Parathyroid adenoma (tissue), 2 donors: Measurements from ENCODE around the gene CNNM2.
A peak's percentile ranks its signal among the peaks of the same experiment; 100 is the strongest.
"Not testable (repeated sequence)": the region's sequence is repeated elsewhere in the genome, so short reads cannot be mapped to it uniquely, and the experiment has no call there.

Experiments used
- H2AFZ ChIP-seq: fragments of 300-600 bp; sonication (generic); one replicate; pipeline ENCODE4 v1.7.0; 2017; ENCODE audit warnings: antibody characterized with exemption, mild to moderate bottlenecking
- H3K27ac ChIP-seq: fragments of 300-600 bp; sonication (generic); one replicate; pipeline ENCODE4 v1.7.0; 2017
- H3K27me3 ChIP-seq: fragments of 300-600 bp; sonication (generic); one replicate; pipeline ENCODE4 v1.7.0; 2017; ENCODE audit warnings: low read length; ENCODE audit not compliant: control insufficient read depth, insufficient read depth
- H3K36me3 ChIP-seq: fragments of 300-600 bp; sonication (generic); one replicate; pipeline ENCODE4 v1.7.0; 2017; ENCODE audit warnings: low read length; ENCODE audit not compliant: control insufficient read depth, insufficient read depth
- H3K4me1 ChIP-seq: fragments of 300-600 bp; sonication (generic); one replicate; pipeline ENCODE4 v1.7.0; 2017; ENCODE audit warnings: control low read depth
- H3K4me2 ChIP-seq: fragments of 300-600 bp; sonication (generic); one replicate; pipeline ENCODE4 v1.7.0; 2017; ENCODE audit warnings: low read length
- H3K4me3 ChIP-seq: fragments of 300-600 bp; sonication (generic); one replicate; pipeline ENCODE4 v1.7.0; 2017; ENCODE audit warnings: low read depth, low read length
- H3K79me2 ChIP-seq: fragments of 300-600 bp; sonication (generic); one replicate; pipeline ENCODE4 v1.7.0; 2017; ENCODE audit warnings: control low read depth
- H3K9ac ChIP-seq: fragments of 300-600 bp; sonication (generic); one replicate; pipeline ENCODE4 v1.7.0; 2017; ENCODE audit warnings: mild to moderate bottlenecking
- H3K9me3 ChIP-seq: fragments of 300-600 bp; sonication (generic); one replicate; pipeline ENCODE4 v1.7.0; 2017; ENCODE audit warnings: low read length; ENCODE audit not compliant: control insufficient read depth
- TF ChIP-seq, protein P1 (sequence below): fragments of 300-600 bp; sonication (generic); IDR thresholded peaks from one replicate; pipeline ENCODE4 v1.7.0; 2017; ENCODE audit warnings: antibody characterized with exemption, mild to moderate bottlenecking
- donor health status: primary hyperparathyroidism.

CNNM2 gene

DNA sequence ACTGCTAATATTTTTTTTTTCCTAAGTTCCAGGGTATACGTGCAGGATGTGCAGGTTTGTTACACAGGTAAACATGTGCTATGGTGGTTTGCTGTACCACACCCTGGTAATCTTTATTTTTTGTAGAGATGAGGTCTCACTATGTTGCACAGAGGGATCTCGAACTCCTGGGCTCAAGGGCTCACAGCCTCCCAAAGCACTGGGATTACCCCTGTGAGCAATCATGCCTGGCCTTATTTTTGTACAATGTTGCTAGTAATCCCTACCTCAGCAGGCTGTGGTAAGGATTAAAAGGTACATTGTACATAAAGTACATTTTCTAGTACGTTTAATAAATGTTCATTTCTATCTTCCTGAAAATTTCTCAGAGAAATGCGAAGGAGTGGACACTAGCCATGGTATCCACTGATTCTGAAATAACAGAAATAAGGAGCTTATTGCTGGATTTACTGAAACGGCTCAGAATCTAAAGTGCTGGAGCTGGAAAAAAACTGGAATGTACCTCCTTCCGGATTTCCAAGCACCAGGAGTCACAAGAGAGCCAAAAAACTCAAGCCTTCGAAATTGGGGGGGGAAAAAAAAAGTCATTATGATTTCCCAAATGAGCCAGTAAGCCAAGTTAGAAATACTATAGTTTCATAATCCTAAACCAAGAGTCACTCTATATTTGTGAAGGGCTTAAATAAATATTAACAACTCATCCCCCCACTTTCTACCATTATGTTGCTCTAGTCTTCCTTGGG lies 205.4 kb downstream of the CNNM2 start:
- H3K27me3 ChIP-seq, result no peaks in the 10 kb centered on the region
- no peak overlapping the region for H3K4me3 ChIP-seq
- no peak overlapping the region for H2AFZ ChIP-seq
- peaks cover 6% of the 10 kb centered on the region for H3K79me2 ChIP-seq
- H3K4me1 ChIP-seq, result peaks cover 16% of the 10 kb centered on the region
- H3K9me3 ChIP-seq, result no peaks in the 10 kb centered on the region
- H3K36me3 ChIP-seq, result no peaks in the 10 kb centered on the region
- H3K9ac ChIP-seq, result no peak overlapping the region
- H3K27ac ChIP-seq, result no peak overlapping the region
- TF ChIP-seq, protein P1, sequence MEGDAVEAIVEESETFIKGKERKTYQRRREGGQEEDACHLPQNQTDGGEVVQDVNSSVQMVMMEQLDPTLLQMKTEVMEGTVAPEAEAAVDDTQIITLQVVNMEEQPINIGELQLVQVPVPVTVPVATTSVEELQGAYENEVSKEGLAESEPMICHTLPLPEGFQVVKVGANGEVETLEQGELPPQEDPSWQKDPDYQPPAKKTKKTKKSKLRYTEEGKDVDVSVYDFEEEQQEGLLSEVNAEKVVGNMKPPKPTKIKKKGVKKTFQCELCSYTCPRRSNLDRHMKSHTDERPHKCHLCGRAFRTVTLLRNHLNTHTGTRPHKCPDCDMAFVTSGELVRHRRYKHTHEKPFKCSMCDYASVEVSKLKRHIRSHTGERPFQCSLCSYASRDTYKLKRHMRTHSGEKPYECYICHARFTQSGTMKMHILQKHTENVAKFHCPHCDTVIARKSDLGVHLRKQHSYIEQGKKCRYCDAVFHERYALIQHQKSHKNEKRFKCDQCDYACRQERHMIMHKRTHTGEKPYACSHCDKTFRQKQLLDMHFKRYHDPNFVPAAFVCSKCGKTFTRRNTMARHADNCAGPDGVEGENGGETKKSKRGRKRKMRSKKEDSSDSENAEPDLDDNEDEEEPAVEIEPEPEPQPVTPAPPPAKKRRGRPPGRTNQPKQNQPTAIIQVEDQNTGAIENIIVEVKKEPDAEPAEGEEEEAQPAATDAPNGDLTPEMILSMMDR, result no peak
- H3K4me2 ChIP-seq, result no peak overlapping the region

DNA sequence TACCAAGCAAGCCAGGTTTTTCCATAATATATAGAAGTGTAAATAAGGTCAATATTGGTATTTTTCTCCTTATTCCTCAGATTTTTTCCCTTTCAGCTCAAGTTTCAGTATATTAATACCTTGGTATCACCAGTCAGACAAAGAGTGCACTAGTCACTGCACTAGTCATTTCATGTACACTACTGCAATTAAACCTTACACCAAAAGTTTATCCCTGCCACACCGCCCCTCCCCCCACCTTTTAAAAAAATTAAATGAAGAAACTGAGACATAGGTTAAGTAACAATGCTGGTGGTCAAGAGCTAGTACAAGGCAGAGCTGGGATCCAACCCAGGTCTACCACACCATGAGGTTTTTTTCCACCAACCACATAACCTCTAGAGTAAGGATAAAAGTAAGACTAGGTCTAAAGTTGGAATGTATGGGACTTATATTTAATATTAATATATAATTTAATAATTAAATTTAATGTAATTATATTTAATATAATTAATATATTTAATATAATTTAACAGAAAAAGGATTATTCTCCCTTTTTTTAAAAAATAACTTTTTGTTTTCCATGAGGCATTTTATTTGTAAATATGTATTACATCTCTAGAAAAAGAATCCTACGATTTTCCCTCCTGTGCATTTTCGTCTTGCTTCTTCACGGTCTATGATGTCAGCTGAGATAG lies 206.5 kb downstream of the CNNM2 start:
- Histone ChIP-seq H3K36me3 (no peaks in the 10 kb centered on the region), H2AFZ (no peak overlapping the region), H3K79me2 (peaks cover 4% of the 10 kb centered on the region), H3K27me3 (no peaks in the 10 kb centered on the region), H3K4me2 (no peak overlapping the region), H3K9me3 (no peaks in the 10 kb centered on the region), H3K27ac (no peak overlapping the region), H3K4me1 (peaks cover 16% of the 10 kb centered on the region), H3K4me3 (no peak overlapping the region), H3K9ac (no peak overlapping the region)
- TF ChIP-seq, protein P1, result no peak

DNA sequence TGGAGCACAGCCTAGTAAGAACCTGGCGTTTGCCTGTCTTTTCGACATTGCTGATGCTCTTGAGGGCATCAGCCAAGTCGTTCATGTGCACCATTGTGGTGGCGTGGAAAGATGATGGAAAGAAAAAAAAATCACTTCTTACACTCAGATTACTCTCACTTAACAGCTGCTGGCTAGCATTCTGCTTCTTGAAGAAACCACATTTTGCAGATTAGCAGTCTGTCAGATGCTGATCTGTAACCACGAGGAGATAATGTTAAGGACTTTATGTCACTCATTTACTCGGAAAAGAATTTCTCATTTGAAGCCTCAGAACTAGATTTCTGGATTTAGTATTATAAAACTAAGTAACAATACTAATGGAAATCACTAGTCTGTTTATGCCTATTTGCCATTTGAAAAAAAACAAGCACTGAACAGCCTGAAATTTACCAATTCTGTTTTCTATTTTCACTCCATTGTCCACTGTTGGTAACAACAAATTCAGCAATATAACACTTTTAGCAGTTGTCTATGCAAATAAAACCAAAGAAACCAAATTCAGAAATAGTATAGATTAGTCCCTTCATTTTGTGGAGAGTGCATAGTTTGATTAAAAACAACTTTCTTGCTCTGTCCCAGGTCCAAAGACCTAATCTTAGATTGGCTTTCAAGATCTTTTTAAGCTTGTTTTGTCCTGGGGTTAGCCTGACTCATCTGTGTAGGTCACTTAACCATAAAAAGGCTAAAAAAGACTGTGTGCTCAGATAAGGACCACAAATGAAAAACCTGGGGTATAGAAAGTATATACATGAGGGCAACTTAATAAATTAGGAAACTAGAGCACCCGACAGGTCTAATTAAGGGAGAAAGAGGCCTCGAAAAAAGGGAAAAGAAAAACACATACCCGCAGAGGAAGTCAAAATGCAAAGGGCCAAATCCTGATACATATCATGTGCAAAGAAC lies 207.5 kb downstream of the CNNM2 start:
- H3K4me3 ChIP-seq, result peak overlapping the region; percentile 20
- no peaks in the 10 kb centered on the region for H3K27me3 ChIP-seq
- H3K9me3 ChIP-seq, result no peaks in the 10 kb centered on the region
- TF ChIP-seq, protein P1, result no peak
- peak overlapping the region; percentile 48 for H3K4me2 ChIP-seq
- peaks cover 4% of the 10 kb centered on the region for H3K79me2 ChIP-seq
- H2AFZ ChIP-seq, result no peak overlapping the region
- H3K36me3 ChIP-seq, result no peaks in the 10 kb centered on the region
- no peak overlapping the region for H3K9ac ChIP-seq
- peaks cover 16% of the 10 kb centered on the region for H3K4me1 ChIP-seq
- H3K27ac ChIP-seq, result peak overlapping the region; percentile 36

DNA sequence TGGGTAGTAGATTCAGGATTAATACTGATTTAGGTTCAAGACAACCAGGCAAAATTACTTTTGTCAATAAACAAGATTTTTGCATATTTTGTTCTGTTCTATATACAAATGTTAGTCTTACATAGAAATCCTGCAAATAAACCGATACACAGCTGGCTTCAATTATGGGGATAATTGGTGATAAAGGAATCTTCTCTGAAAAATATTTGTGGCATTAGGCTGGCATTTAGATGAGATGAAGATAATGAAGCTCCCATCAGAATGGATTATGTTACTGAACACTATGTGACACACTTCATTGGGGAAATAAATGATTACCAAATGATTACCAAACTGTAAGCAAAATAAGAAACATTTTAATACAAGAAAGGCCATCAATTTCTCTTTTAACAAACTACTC lies 209.1 kb downstream of the CNNM2 start:
- Histone ChIP-seq H3K4me1 (peaks cover 16% of the 10 kb centered on the region), H3K27ac (no peak overlapping the region), H3K4me2 (no peak overlapping the region), H3K4me3 (no peak overlapping the region), H3K36me3 (no peaks in the 10 kb centered on the region), H3K9ac (no peak overlapping the region), H3K79me2 (peaks cover 13% of the 10 kb centered on the region), H3K27me3 (no peaks in the 10 kb centered on the region), H3K9me3 (no peaks in the 10 kb centered on the region), H2AFZ (no peak overlapping the region)
- TF ChIP-seq, protein P1, result no peak

DNA sequence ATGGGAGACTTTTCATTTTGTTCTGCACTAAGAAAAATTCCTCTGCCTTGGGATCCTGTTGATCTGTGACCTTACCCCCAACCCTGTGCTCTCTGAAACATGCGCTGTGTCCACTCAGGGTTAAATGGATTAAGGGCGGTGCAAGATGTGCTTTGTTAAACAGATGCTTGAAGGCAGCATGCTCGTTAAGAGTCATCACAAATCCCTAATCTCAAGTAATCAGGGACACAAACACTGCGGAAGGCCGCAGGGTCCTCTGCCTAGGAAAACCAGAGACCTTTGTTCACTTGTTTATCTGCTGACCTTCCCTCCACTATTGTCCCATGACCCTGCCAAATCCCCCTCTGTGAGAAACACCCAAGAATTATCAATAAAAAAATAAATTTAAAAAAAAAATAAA lies 212.1 kb downstream of the CNNM2 start:
- H3K79me2 ChIP-seq, result peaks cover 24% of the 10 kb centered on the region
- not testable (repeated sequence) for H3K4me1 ChIP-seq, H3K4me2 ChIP-seq, H3K36me3 ChIP-seq, H3K4me3 ChIP-seq, H2AFZ ChIP-seq, H3K9me3 ChIP-seq, H3K27me3 ChIP-seq, H3K9ac ChIP-seq, H3K27ac ChIP-seq
